Spinal cord (tissue), 10 donors: Measurements from ENCODE around the gene DRAXIN. TPM values are rescaled to one million over a fixed set of nuclear protein-coding genes. Genes with fewer than 3 reads are reported as not detected.

Experiments used
- DNase-seq, 6 donors: peaks; one replicate each; pipeline versions ENCODE4 v3.0.0 to v3.0.0-alpha.2; 2013 to 2015; ENCODE audit warnings: low spot score in 6 of 6, low read depth in 4 of 6
- H3K27ac ChIP-seq: one replicate; pipeline ENCODE4 v1.5.1; 2013; ENCODE audit warnings: low read depth, low read length, control low read depth
- H3K27me3 ChIP-seq: one replicate; pipeline ENCODE4 v1.6.1; 2013; ENCODE audit warnings: low read length; ENCODE audit not compliant: control insufficient read depth, insufficient read depth
- H3K36me3 ChIP-seq: one replicate; pipeline ENCODE4 v1.6.1; 2013; ENCODE audit warnings: low read length; ENCODE audit not compliant: control insufficient read depth, insufficient read depth
- H3K4me1 ChIP-seq: one replicate; pipeline ENCODE4 v1.6.1; 2013; ENCODE audit warnings: low read length; ENCODE audit not compliant: control insufficient read depth, insufficient read depth
- H3K4me3 ChIP-seq: one replicate; pipeline ENCODE4 v1.5.1; 2013; ENCODE audit warnings: low read depth, low read length, control low read depth
- H3K9me3 ChIP-seq: one replicate; pipeline ENCODE4 v1.6.1; 2013; ENCODE audit warnings: low read length; ENCODE audit not compliant: control insufficient read depth, insufficient read depth
- WGBS: methylation state at CpG from one replicate; pipeline ENCODE4 v1.1.5; 2013; ENCODE audit warnings: missing lambda C conversion rate; ENCODE audit not compliant: insufficient coverage; 5-methylcytosine and 5-hydroxymethylcytosine counted together
- polyA plus RNA-seq, 2 donors: library from polyadenylated mRNA; unstranded; fragments of 120-200 nt; gene quantifications; one replicate each; pipeline ENCODE4 v1.2.1, GENCODE V29; 2013; ENCODE audit not compliant: insufficient read length in 2 of 2
- total RNA-seq, 2 donors: library from RNA; depleted of rRNA in 1 of 2; stranded (reverse); fragments of 120-200 nt in 1 of 2; fragments of >200 nt in 1 of 2; gene quantifications; one replicate each; pipeline versions ENCODE4 v1.2.3 to v1.2.4, GENCODE V29; 2013 to 2014
- donor health status: healthy.

DRAXIN gene
- total and polyA plus RNA-seq, 4 donors: 5.8 to 18.3 (median 8.9) TPM

- peaks cover 4% of the 10 kb centered on the region for H3K4me1 ChIP-seq
- 94% methylated on average over 15 of the region's 15 CpGs for WGBS
- no peak overlapping the region for H3K27ac ChIP-seq
- H3K9me3 ChIP-seq: no peaks in the 10 kb centered on the region
- H3K4me3 ChIP-seq: no peak overlapping the region
- peaks cover 52% of the 10 kb centered on the region for H3K36me3 ChIP-seq
- DNase-seq: no peak
- H3K27me3 ChIP-seq: no peaks in the 10 kb centered on the region
These were observed 58.5 kb downstream of the DRAXIN start for GRCh38 chr1:11749996-11750395.

GRCh38 chr1:11751087-11751486, 59.6 kb downstream of the DRAXIN start:
- H3K4me1 ChIP-seq: peaks cover 4% of the 10 kb centered on the region
- H3K27me3 ChIP-seq: no peaks in the 10 kb centered on the region
- no peaks in the 10 kb centered on the region for H3K9me3 ChIP-seq
- H3K4me3 ChIP-seq: no peak overlapping the region
- H3K27ac ChIP-seq: no peak overlapping the region
- no peak for DNase-seq
- 92% methylated on average over 9 of the region's 9 CpGs for WGBS
- peaks cover 48% of the 10 kb centered on the region for H3K36me3 ChIP-seq

GRCh38 chr1:11752359-11753088, 61.0 kb downstream of the DRAXIN start:
- H3K4me1 ChIP-seq: peaks cover 4% of the 10 kb centered on the region
- no peaks in the 10 kb centered on the region for H3K27me3 ChIP-seq
- WGBS: 46% methylated on average over 12 of the region's 17 CpGs
- H3K4me3 ChIP-seq: no peak overlapping the region
- DNase-seq: no peak
- H3K27ac ChIP-seq: no peak overlapping the region
- peaks cover 40% of the 10 kb centered on the region for H3K36me3 ChIP-seq
- H3K9me3 ChIP-seq: no peaks in the 10 kb centered on the region

- Histone ChIP-seq H3K27me3 (no peaks in the 10 kb centered on the region), H3K4me1 (peaks cover 4% of the 10 kb centered on the region), H3K9me3 (no peaks in the 10 kb centered on the region), H3K36me3 (peaks cover 28% of the 10 kb centered on the region), H3K27ac (no peak overlapping the region), H3K4me3 (no peak overlapping the region)
- WGBS: 54% methylated on average over 6 of the region's 7 CpGs
- no peak for DNase-seq
These were observed 62.2 kb downstream of the DRAXIN start for GRCh38 chr1:11753555-11754208.

GRCh38 chr1:11757047-11757446, 65.5 kb downstream of the DRAXIN start:
- Histone ChIP-seq H3K36me3 (no peaks in the 10 kb centered on the region), H3K27ac (no peak overlapping the region), H3K4me3 (no peak overlapping the region), H3K9me3 (no peaks in the 10 kb centered on the region), H3K27me3 (peaks cover 7% of the 10 kb centered on the region), H3K4me1 (peaks cover 9% of the 10 kb centered on the region)
- no CpG with 5 or more reads among the region's 1 CpG for WGBS
- no peak for DNase-seq

- DNase-seq: no peak
- H3K9me3 ChIP-seq: no peaks in the 10 kb centered on the region
- WGBS: 88% methylated on average over 3 of the region's 4 CpGs
- peaks cover 12% of the 10 kb centered on the region for H3K27me3 ChIP-seq
- H3K36me3 ChIP-seq: no peaks in the 10 kb centered on the region
- peaks cover 6% of the 10 kb centered on the region for H3K4me1 ChIP-seq
- no peak overlapping the region for H3K4me3 ChIP-seq
- H3K27ac ChIP-seq: no peak overlapping the region
These were observed 68.3 kb downstream of the DRAXIN start for GRCh38 chr1:11759791-11760190.

- Histone ChIP-seq H3K4me1 (peaks cover 6% of the 10 kb centered on the region), H3K4me3 (no peak overlapping the region), H3K36me3 (no peaks in the 10 kb centered on the region), H3K27ac (no peak overlapping the region), H3K27me3 (peaks cover 12% of the 10 kb centered on the region), H3K9me3 (no peaks in the 10 kb centered on the region)
- DNase-seq: no peak
- WGBS: 91% methylated on average over 6 of the region's 6 CpGs
These were observed 69.8 kb downstream of the DRAXIN start for GRCh38 chr1:11761285-11761684.

- Histone ChIP-seq H3K27me3 (peaks cover 12% of the 10 kb centered on the region), H3K27ac (no peak within 1 kb of the TSS), H3K4me3 (no peak within 1 kb of the TSS), H3K4me1 (peaks cover 6% of the 10 kb centered on the region), H3K36me3 (no peaks in the 10 kb centered on the region), H3K9me3 (no peaks in the 10 kb centered on the region)
- DNase-seq: no peak
- 6% methylated on average over 29 of the region's 29 CpGs for WGBS
These were observed 70.5 kb downstream of the DRAXIN start, which contains the start of gene C1orf167 for GRCh38 chr1:11761988-11762406. C1orf167 (plus strand) TSS chr1:11762193; CDS start chr1:11764401, 2,208 bp downstream.

GRCh38 chr1:11764115-11764514, 72.6 kb downstream of the DRAXIN start:
- DNase-seq: no peak
- Histone ChIP-seq H3K27ac (no peak overlapping the region), H3K4me1 (peaks cover 6% of the 10 kb centered on the region), H3K36me3 (no peaks in the 10 kb centered on the region), H3K27me3 (peaks cover 12% of the 10 kb centered on the region), H3K9me3 (no peaks in the 10 kb centered on the region), H3K4me3 (no peak overlapping the region)
- 78% methylated on average over 3 of the region's 3 CpGs for WGBS

- no peak for DNase-seq
- Histone ChIP-seq H3K9me3 (no peaks in the 10 kb centered on the region), H3K27ac (no peak overlapping the region), H3K36me3 (no peaks in the 10 kb centered on the region), H3K27me3 (peaks cover 12% of the 10 kb centered on the region), H3K4me3 (no peak overlapping the region), H3K4me1 (peaks cover 6% of the 10 kb centered on the region)
- 71% methylated on average over 7 of the region's 7 CpGs for WGBS
These were observed 73.0 kb downstream of the DRAXIN start for GRCh38 chr1:11764519-11764918.
